Activated CD4-positive, alpha-beta T cell treated with anti-CD3 and anti-CD28 coated beads, Interleukin-2, amount 50 U/mL, for 1 hour (primary cell): ENCODE data around the gene PTPRN2.

Experiments
- DNase-seq: peaks from one replicate; pipeline ENCODE4 v3.0.0-alpha.2; 2020

Gene PTPRN2

GRCh38 chr7:158073845-158074840 is 513.5 kb downstream of the PTPRN2 start:
- no peak for DNase-seq

GRCh38 chr7:158072991-158073730 is 514.5 kb downstream of the PTPRN2 start:
- DNase-seq: no peak

GRCh38 chr7:158070222-158070920 is 517.3 kb downstream of the PTPRN2 start:
- DNase-seq: no peak

GRCh38 chr7:158068853-158069252 is 518.8 kb downstream of the PTPRN2 start:
- no peak for DNase-seq

- no peak for DNase-seq
These were observed 519.6 kb downstream of the PTPRN2 start for GRCh38 chr7:158067931-158068482.

- no peak for DNase-seq
These were observed 520.2 kb downstream of the PTPRN2 start for GRCh38 chr7:158067219-158067930.

- no peak for DNase-seq
These were observed 521.5 kb downstream of the PTPRN2 start for GRCh38 chr7:158066085-158066484.

GRCh38 chr7:158065340-158065739 is 522.3 kb downstream of the PTPRN2 start:
- no peak for DNase-seq

- no peak for DNase-seq
These were observed 523.0 kb downstream of the PTPRN2 start for GRCh38 chr7:158064631-158065030.

GRCh38 chr7:158063850-158064610 is 523.6 kb downstream of the PTPRN2 start:
- no peak for DNase-seq

- DNase-seq: no peak
These were observed 525.0 kb downstream of the PTPRN2 start for GRCh38 chr7:158062661-158063060.

- no peak for DNase-seq
These were observed 525.6 kb downstream of the PTPRN2 start for GRCh38 chr7:158061884-158062656.

GRCh38 chr7:158061026-158061630 is 526.5 kb downstream of the PTPRN2 start:
- DNase-seq: no peak

GRCh38 chr7:158060216-158060615 is 527.4 kb downstream of the PTPRN2 start:
- no peak for DNase-seq

- no peak for DNase-seq
These were observed 530.2 kb downstream of the PTPRN2 start for GRCh38 chr7:158057446-158057845.

- no peak for DNase-seq
These were observed 530.9 kb downstream of the PTPRN2 start for GRCh38 chr7:158056761-158057160.

GRCh38 chr7:158055726-158056510 is 531.7 kb downstream of the PTPRN2 start:
- DNase-seq: no peak

GRCh38 chr7:158054611-158055010 is 533.0 kb downstream of the PTPRN2 start:
- DNase-seq: no peak

- no peak for DNase-seq
These were observed 533.5 kb downstream of the PTPRN2 start for GRCh38 chr7:158054081-158054480.
